ENCODE results near the gene LY6G5C. TPM values are rescaled to one million over a fixed set of nuclear protein-coding genes. Genes with fewer than 3 reads are reported as not detected.

Gene LY6G5C
- total RNA-seq, 1 donor: 1.3 TPM

Small RNAs within 50 kb of the gene (small RNA-seq; reads per million reads assigned to genes)
- gene LY6G6D (not detected), gene MIR4646 (not detected), gene MIR6832 (0.21 reads per million), gene RF00019 (not detected)

Other genes starting within 250 kb of the LY6G5C start
- 22.5 and 33.1 TPM in 2 replicates for gene MICB, start 182.9 kb downstream of the LY6G5C start, total RNA-seq
- gene MCCD1, start 152.1 kb downstream of the LY6G5C start, total RNA-seq: not detected in 2 replicates
- gene DDX39B, start 139.1 kb downstream of the LY6G5C start, total RNA-seq: 455 and 468 TPM in 2 replicates
- gene ATP6V1G2, start 134.5 kb downstream of the LY6G5C start, total RNA-seq: 0.50 and 0.53 TPM in 2 replicates
- 17.1 and 19.1 TPM in 2 replicates for gene NFKBIL1, start 133.5 kb downstream of the LY6G5C start, total RNA-seq
- gene LTA, start 108.8 kb downstream of the LY6G5C start, total RNA-seq: not detected in 2 replicates
- not detected in 2 replicates for gene TNF, start 105.5 kb downstream of the LY6G5C start, total RNA-seq
- gene LTB, start 98.6 kb downstream of the LY6G5C start, total RNA-seq: 0.80 and 1.2 TPM in 2 replicates
- gene LST1, start 94.8 kb downstream of the LY6G5C start, total RNA-seq: 0.29 and 0.40 TPM in 2 replicates
- not detected in 2 replicates for gene NCR3, start 88.1 kb downstream of the LY6G5C start, total RNA-seq
- not detected in 2 replicates for gene AIF1, start 65.8 kb downstream of the LY6G5C start, total RNA-seq
- gene PRRC2A, start 60.4 kb downstream of the LY6G5C start, total RNA-seq: 84.0 and 112 TPM in 2 replicates
- gene BAG6, start 28.4 kb downstream of the LY6G5C start, total RNA-seq: 149 and 209 TPM in 2 replicates
- 0.29 TPM in 1 of 2 replicates, not detected in the other for gene APOM, start 25.2 kb downstream of the LY6G5C start, total RNA-seq
- gene C6orf47, start 20.3 kb downstream of the LY6G5C start, total RNA-seq: 11.8 and 12.0 TPM in 2 replicates
- gene GPANK1, start 16.1 kb downstream of the LY6G5C start, total RNA-seq: 11.8 and 15.4 TPM in 2 replicates
- 178 and 196 TPM in 2 replicates for gene CSNK2B, start 15.0 kb downstream of the LY6G5C start, total RNA-seq
- gene LY6G5B, start 11.1 kb downstream of the LY6G5C start, total RNA-seq: 5.7 and 7.2 TPM in 2 replicates
- gene ABHD16A, start 22.3 kb upstream of the LY6G5C start, total RNA-seq: 26.7 and 30.5 TPM in 2 replicates
- not detected in 2 replicates for gene LY6G6F, start 25.8 kb upstream of the LY6G5C start, total RNA-seq
- not detected in 2 replicates for gene LY6G6D, start 34.3 kb upstream of the LY6G5C start, total RNA-seq
- not detected in 2 replicates for gene LY6G6C, start 40.7 kb upstream of the LY6G5C start, total RNA-seq
- not detected in 2 replicates for gene MPIG6B, start 42.3 kb upstream of the LY6G5C start, total RNA-seq
- gene DDAH2, start 48.2 kb upstream of the LY6G5C start, total RNA-seq: 35.2 and 44.4 TPM in 2 replicates
- gene CLIC1, start 55.5 kb upstream of the LY6G5C start, total RNA-seq: 650 and 798 TPM in 2 replicates
- 18.6 and 30.9 TPM in 2 replicates for gene MSH5, start 58.9 kb upstream of the LY6G5C start, total RNA-seq
- 0.66 and 1.6 TPM in 2 replicates for gene SAPCD1, start 81.6 kb upstream of the LY6G5C start, total RNA-seq
- gene VWA7, start 96.3 kb upstream of the LY6G5C start, total RNA-seq: 0.27 and 0.29 TPM in 2 replicates
- gene VARS1, start 114.7 kb upstream of the LY6G5C start, total RNA-seq: 80.2 and 96.9 TPM in 2 replicates
- gene LSM2, start 125.9 kb upstream of the LY6G5C start, total RNA-seq: 51.3 and 55.1 TPM in 2 replicates
- 0.40 and 0.57 TPM in 2 replicates for gene HSPA1L, start 134.2 kb upstream of the LY6G5C start, total RNA-seq
- 35.1 and 75.0 TPM in 2 replicates for gene HSPA1A, start 134.5 kb upstream of the LY6G5C start, total RNA-seq
- gene HSPA1B, start 146.7 kb upstream of the LY6G5C start, total RNA-seq: 26.1 and 97.3 TPM in 2 replicates
- gene NEU1, start 181.8 kb upstream of the LY6G5C start, total RNA-seq: 43.5 and 45.3 TPM in 2 replicates
- gene SLC44A4, start 197.9 kb upstream of the LY6G5C start, total RNA-seq: 0.13 and 0.65 TPM in 2 replicates
- gene EHMT2, start 216.6 kb upstream of the LY6G5C start, total RNA-seq: 34.0 and 40.5 TPM in 2 replicates
- 1.1 and 1.3 TPM in 2 replicates for gene ZBTB12, start 221.0 kb upstream of the LY6G5C start, total RNA-seq
- not detected in 2 replicates for gene C2, start 246.7 kb upstream of the LY6G5C start, total RNA-seq